HepG2 (cell line): ENCODE results near the gene UBE2N. TPM values are rescaled to one million over a fixed set of nuclear protein-coding genes. Genes with fewer than 3 reads are reported as not detected.
A peak's percentile ranks its signal among the peaks of the same experiment; 100 is the strongest.
"Not testable (repeated sequence)": the region's sequence is repeated elsewhere in the genome, so short reads cannot be mapped to it uniquely, and the experiment has no call there.

Experiments used
- ATAC-seq: fragments of 200-7000 bp; cut with Tn5 transposase; 3 replicates; pipeline ENCODE4 v1.9.1; 2020; ENCODE audit warnings: mild to moderate bottlenecking, moderate library complexity
- BruUV-seq: library from RNA; stranded (reverse); fragments of 400-500 nt; replicated peaks from 2 replicates; lab custom pipeline; 2021; lab: Mats Ljungman, UMichigan
- CTCF ChIA-PET: fragments of 300-600 bp; formaldehyde crosslinking; extraction: SDS; loops from one replicate; lab custom pipeline; 2021; ENCODE audit warnings: low total read pairs, inconsistent platforms, low intra/inter-chr PET ratio; lab: Yijun Ruan, JAX
- POLR2A ChIA-PET: fragments of 350-600 bp; sonication (Branson Sonifier 250); formaldehyde crosslinking; loops from one replicate; lab custom pipeline; 2020; ENCODE audit warnings: antibody characterized with exemption, inconsistent platforms; lab: Yijun Ruan, JAX
- DNase-seq: peaks from one replicate; pipeline ENCODE4 v3.0.0-alpha.2; 2015; ENCODE audit warnings: low spot score
- FAIRE-seq: peaks from 3 replicates; lab custom pipeline; 2011; peaks lifted over from hg19 to GRCh38; lab: Jason Lieb, UNC
- H2AFZ ChIP-seq: one replicate; pipeline ENCODE4 v1.6.1; 2011; ENCODE audit warnings: low read length, inconsistent platforms
- H3K27ac ChIP-seq: fragments of 300-600 bp; 3 replicates; pipeline ENCODE4 v1.8.0; 2011; ENCODE audit warnings: mixed run types, mild to moderate bottlenecking, mixed read lengths, low read length, inconsistent platforms; ENCODE audit not compliant: insufficient read depth; ENCODE audit errors: extremely low read length
- H3K27me3 ChIP-seq, 2 experiments: fragments of 200-600 bp in 1 of 2; 2 replicates in 1 of 2; 3 replicates in 1 of 2; pipeline versions ENCODE4 v1.6.0 to v1.8.0; 2011; ENCODE audit warnings: low read length in 2 of 2, mild to moderate bottlenecking in 2 of 2, moderate library complexity in 2 of 2, inconsistent platforms in 1 of 2; ENCODE audit not compliant: insufficient read depth in 2 of 2, control insufficient read depth in 1 of 2
- H3K36me3 ChIP-seq, 2 experiments: fragments of 200-600 bp in 1 of 2; replicated peaks in 1 of 2; 2 replicates in 1 of 2; 3 replicates in 1 of 2; pipeline versions ENCODE4 v1.5.1 to v1.8.0; 2011; ENCODE audit warnings: low read length in 2 of 2, inconsistent platforms in 1 of 2; ENCODE audit not compliant: insufficient read depth in 2 of 2, control insufficient read depth in 1 of 2
- H3K4me1 ChIP-seq: 2 replicates; pipeline ENCODE4 v1.5.1; 2012; ENCODE audit warnings: low read length, inconsistent platforms; ENCODE audit not compliant: insufficient read depth
- H3K4me2 ChIP-seq: 2 replicates; pipeline ENCODE4 v1.6.0; 2011; ENCODE audit warnings: low read depth, low read length, inconsistent platforms
- H3K4me3 ChIP-seq, 3 experiments: fragments of 200-600 bp in 1 of 3; sonication (generic), shearing (Covaris generic) in 1 of 3; replicated peaks in 1 of 3; 2 replicates each; pipeline ENCODE4 v1.5.1; 2011 to 2016; ENCODE audit warnings: low read length in 3 of 3, inconsistent platforms in 2 of 3, low read depth in 2 of 3, mild to moderate bottlenecking in 2 of 3, control low read depth in 1 of 3, mixed read lengths in 1 of 3; ENCODE audit not compliant: insufficient read depth in 1 of 3
- H3K79me2 ChIP-seq: one replicate; pipeline ENCODE4 v1.6.1; 2011; ENCODE audit warnings: low read length, inconsistent platforms; ENCODE audit not compliant: insufficient read depth
- H3K9ac ChIP-seq: 2 replicates; pipeline ENCODE4 v1.6.0; 2011; ENCODE audit warnings: mild to moderate bottlenecking, low read depth, low read length, inconsistent platforms; ENCODE audit not compliant: insufficient read depth
- H3K9me3 ChIP-seq: 2 replicates; pipeline ENCODE4 v1.5.1; 2012; ENCODE audit warnings: mild to moderate bottlenecking, low read length
- H4K20me1 ChIP-seq: 2 replicates; pipeline ENCODE4 v1.6.0; 2011; ENCODE audit warnings: inconsistent platforms, mild to moderate bottlenecking, low read length, moderate library complexity; ENCODE audit not compliant: insufficient read depth
- WGBS: methylation state at CpG from one replicate; pipeline ENCODE4 v1.1.6; 2017; ENCODE audit warnings: low lambda C conversion rate; 5-methylcytosine and 5-hydroxymethylcytosine counted together
- in situ Hi-C: cut with HindIII; loops from 2 replicates; pipeline ENCODE4 v1.10.0; 2017; ENCODE audit warnings: low pct_unique_long_range_greater_than_20kb; ENCODE audit not compliant: extremely low pct_ligation_motif_present
- intact Hi-C: fragments of 100-400 bp; cut with micrococcal nuclease; formaldehyde crosslinking; loops from one replicate; pipeline ENCODE4 v1.10.0; 2022; ENCODE audit not compliant: unreplicated experiment
- polyA plus RNA-seq, 8 experiments: library from polyadenylated mRNA; depleted of rRNA in 3 of 8; stranded (reverse) in 7 of 8; unstranded in 1 of 8; fragments of >200 nt; fragmentation: Illumina TruSeq in 4 of 8; extraction: Trizol in 4 of 8; gene quantifications; 2 replicates each; pipeline versions ENCODE4 v1.2.1 to v1.2.3, GENCODE V29; 2011 to 2016; ENCODE audit warnings: low read depth in 4 of 8, missing spikeins in 1 of 8, mixed read lengths in 1 of 8; ENCODE audit not compliant: insufficient read depth in 1 of 8
- total RNA-seq, 5 experiments: library from RNA; depleted of rRNA; stranded (reverse); fragments of >200 nt; fragmentation: Illumina TruSeq; extraction: Trizol; gene quantifications; 2 replicates each; pipeline ENCODE4 v1.2.3, GENCODE V29; 2016; ENCODE audit warnings: low read depth in 1 of 5
- TF ChIP-seq, protein P1 (sequence below): sonication (generic); formaldehyde crosslinking; conservative IDR thresholded peaks from 2 replicates; pipeline ENCODE4 v1.8.0; 2022; ENCODE audit warnings: mild to moderate bottlenecking, moderate library complexity, missing genetic modification reagents

The UBE2N gene
- total and polyA plus RNA-seq, 2 of the 13 experiments (the other 11 are each of a cell fraction or from before 2014, with no cell fraction given) = 188 to 197 TPM

- TF ChIP-seq, protein P1, sequence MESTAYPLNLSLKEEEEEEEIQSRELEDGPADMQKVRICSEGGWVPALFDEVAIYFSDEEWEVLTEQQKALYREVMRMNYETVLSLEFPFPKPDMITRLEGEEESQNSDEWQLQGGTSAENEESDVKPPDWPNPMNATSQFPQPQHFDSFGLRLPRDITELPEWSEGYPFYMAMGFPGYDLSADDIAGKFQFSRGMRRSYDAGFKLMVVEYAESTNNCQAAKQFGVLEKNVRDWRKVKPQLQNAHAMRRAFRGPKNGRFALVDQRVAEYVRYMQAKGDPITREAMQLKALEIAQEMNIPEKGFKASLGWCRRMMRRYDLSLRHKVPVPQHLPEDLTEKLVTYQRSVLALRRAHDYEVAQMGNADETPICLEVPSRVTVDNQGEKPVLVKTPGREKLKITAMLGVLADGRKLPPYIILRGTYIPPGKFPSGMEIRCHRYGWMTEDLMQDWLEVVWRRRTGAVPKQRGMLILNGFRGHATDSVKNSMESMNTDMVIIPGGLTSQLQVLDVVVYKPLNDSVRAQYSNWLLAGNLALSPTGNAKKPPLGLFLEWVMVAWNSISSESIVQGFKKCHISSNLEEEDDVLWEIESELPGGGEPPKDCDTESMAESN = no peak
Measured at GRCh38 chr12:93402333-93403311, 39.1 kb downstream of the UBE2N start (continued).

DNA sequence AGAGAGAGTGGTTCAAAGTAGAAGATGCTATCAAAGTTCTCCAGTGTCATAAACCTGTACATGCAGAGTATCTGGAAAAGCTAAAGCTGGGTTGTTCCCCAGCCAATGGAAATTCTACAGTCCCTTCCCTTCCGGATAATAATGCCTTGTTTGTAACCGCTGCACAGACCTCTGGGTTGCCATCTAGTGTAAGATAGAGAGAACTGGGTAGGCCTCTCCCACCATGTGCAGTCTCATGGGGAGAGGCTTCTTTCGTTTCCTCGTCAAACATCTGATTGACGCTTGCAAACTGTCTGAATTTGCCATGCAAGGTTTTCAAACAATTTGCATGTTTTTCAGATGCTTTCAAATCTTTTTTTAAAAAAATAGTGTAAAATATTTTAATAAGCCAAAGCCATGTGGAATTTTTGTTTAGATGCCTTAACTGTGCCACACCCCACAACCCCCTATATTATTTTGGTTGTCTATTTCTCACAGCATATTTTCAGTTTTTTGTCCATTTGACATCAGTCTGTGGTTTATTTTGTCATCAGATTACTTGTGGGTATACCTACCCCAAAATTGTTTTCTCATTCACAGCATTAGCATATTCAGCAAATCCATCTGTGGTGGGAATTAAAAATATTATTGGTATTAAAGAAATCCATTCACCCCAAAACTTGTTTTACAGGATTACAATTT, 42.4 kb downstream of the UBE2N start:
- H2AFZ ChIP-seq, CTCF ChIA-PET, H3K9ac ChIP-seq, H4K20me1 ChIP-seq, H3K9me3 ChIP-seq, POLR2A ChIA-PET, intact Hi-C loops, DNase-seq, H3K4me3 ChIP-seq, H3K27ac ChIP-seq, H3K27me3 ChIP-seq, H3K4me2 ChIP-seq, BruUV-seq: not testable (repeated sequence)
- WGBS = no CpG with 5 or more reads among the region's 5 CpGs
- FAIRE-seq = peak; percentile 100
- in situ Hi-C loops = loop anchor here (25.0 kb wide), 1 partner anchor 262 kb away; no protein-coding TSS in a partner anchor
- ATAC-seq = peak; percentile 97
- peaks cover 9 to 29% of the 10 kb centered on the region in 2 experiments for H3K36me3 ChIP-seq
- H3K79me2 ChIP-seq = peaks cover 11% of the 10 kb centered on the region
- H3K4me1 ChIP-seq = peaks cover 23% of the 10 kb centered on the region
